ENCODE results near the gene AEBP1.

The AEBP1 gene

GRCh38 chr7:44159824-44160630 is 55.9 kb downstream of the AEBP1 start:
- TF ChIP-seq EZH2phosphoT487 (IDR thresholded peaks at IDR 0.05; ENCODE audit: borderline replicate concordance) (no peak), CTCF (conservative IDR thresholded peaks at IDR 0.05; ENCODE audit: low read length) (no peak)
- Histone ChIP-seq H3F3A (ENCODE audit: low read depth) (no peaks in the 10 kb centered on the region), H3K36me3 (ENCODE audit: insufficient read depth, low read length) (no peaks in the 10 kb centered on the region), H3K4me3 (ENCODE audit: low read length, poor library complexity, severe bottlenecking) (no peak overlapping the region), H3K79me2 (ENCODE audit: insufficient read depth, low read length) (no peaks in the 10 kb centered on the region), H3K4me2 (ENCODE audit: low read depth, low read length, poor library complexity, severe bottlenecking) (no peak overlapping the region), H3K9ac (ENCODE audit: low read depth, low read length, poor library complexity, severe bottlenecking) (no peak overlapping the region), H3K9me3 (ENCODE audit: insufficient read depth, low read depth, low read length) (no peaks in the 10 kb centered on the region), H3K9me2 (replicated peaks; ENCODE audit: low read depth, low read length) (no peaks in the 10 kb centered on the region), H3K27me3 (ENCODE audit: insufficient read depth, low read length, poor library complexity, severe bottlenecking) (no peaks in the 10 kb centered on the region), H4K20me1 (ENCODE audit: insufficient read depth, low read length, poor library complexity, severe bottlenecking) (no peaks in the 10 kb centered on the region), H2AFZ (ENCODE audit: low read length) (no peak overlapping the region), H3K4me1 (ENCODE audit: insufficient read depth, low read length, poor library complexity, severe bottlenecking) (no peaks in the 10 kb centered on the region)

GRCh38 chr7:44161371-44161770 is 57.2 kb downstream of the AEBP1 start:
- H3K9me3 ChIP-seq (ENCODE audit: insufficient read depth, low read depth, low read length): no peaks in the 10 kb centered on the region
- H3K79me2 ChIP-seq (ENCODE audit: insufficient read depth, low read length): no peaks in the 10 kb centered on the region
- H3K4me1 ChIP-seq (ENCODE audit: insufficient read depth, low read length, poor library complexity, severe bottlenecking): no peaks in the 10 kb centered on the region
- no peaks in the 10 kb centered on the region for H3K27me3 ChIP-seq (ENCODE audit: insufficient read depth, low read length, poor library complexity, severe bottlenecking)
- H3K4me2 ChIP-seq (ENCODE audit: low read depth, low read length, poor library complexity, severe bottlenecking): no peak overlapping the region
- no peak overlapping the region for H3K4me3 ChIP-seq (ENCODE audit: low read length, poor library complexity, severe bottlenecking)
- no peak for TF ChIP-seq EZH2phosphoT487 (IDR thresholded peaks at IDR 0.05; ENCODE audit: borderline replicate concordance)
- H4K20me1 ChIP-seq (ENCODE audit: insufficient read depth, low read length, poor library complexity, severe bottlenecking): no peaks in the 10 kb centered on the region
- no peak overlapping the region for H2AFZ ChIP-seq (ENCODE audit: low read length)
- H3F3A ChIP-seq (ENCODE audit: low read depth): no peaks in the 10 kb centered on the region
- H3K9me2 ChIP-seq (replicated peaks; ENCODE audit: low read depth, low read length): no peaks in the 10 kb centered on the region
- no peaks in the 10 kb centered on the region for H3K36me3 ChIP-seq (ENCODE audit: insufficient read depth, low read length)
- H3K9ac ChIP-seq (ENCODE audit: low read depth, low read length, poor library complexity, severe bottlenecking): no peak overlapping the region

- no peaks in the 10 kb centered on the region for H3F3A ChIP-seq (ENCODE audit: low read depth)
- H3K36me3 ChIP-seq (ENCODE audit: insufficient read depth, low read length): no peaks in the 10 kb centered on the region
- no peaks in the 10 kb centered on the region for H3K27me3 ChIP-seq (ENCODE audit: insufficient read depth, low read length, poor library complexity, severe bottlenecking)
- H3K4me2 ChIP-seq (ENCODE audit: low read depth, low read length, poor library complexity, severe bottlenecking): no peak overlapping the region
- H3K79me2 ChIP-seq (ENCODE audit: insufficient read depth, low read length): no peaks in the 10 kb centered on the region
- H3K9ac ChIP-seq (ENCODE audit: low read depth, low read length, poor library complexity, severe bottlenecking): no peak overlapping the region
- H3K4me3 ChIP-seq (ENCODE audit: low read length, poor library complexity, severe bottlenecking): no peak overlapping the region
- no peaks in the 10 kb centered on the region for H3K9me2 ChIP-seq (replicated peaks; ENCODE audit: low read depth, low read length)
- no peak overlapping the region for H2AFZ ChIP-seq (ENCODE audit: low read length)
- TF ChIP-seq EZH2phosphoT487 (IDR thresholded peaks at IDR 0.05; ENCODE audit: borderline replicate concordance) (no peak), CTCF (conservative IDR thresholded peaks at IDR 0.05; ENCODE audit: low read length) (no peak)
- no peaks in the 10 kb centered on the region for H4K20me1 ChIP-seq (ENCODE audit: insufficient read depth, low read length, poor library complexity, severe bottlenecking)
- no peaks in the 10 kb centered on the region for H3K9me3 ChIP-seq (ENCODE audit: insufficient read depth, low read depth, low read length)
- H3K4me1 ChIP-seq (ENCODE audit: insufficient read depth, low read length, poor library complexity, severe bottlenecking): no peaks in the 10 kb centered on the region
These were observed 58.0 kb downstream of the AEBP1 start for GRCh38 chr7:44162179-44162578.

All from Loucy (cell line).